Inflammatory macrophage treated with lipopolysaccharide for 1 hour (primary cell): ENCODE measurements around the gene CAMKK1.
A peak's percentile ranks its signal among the peaks of the same experiment; 100 is the strongest.
"Not testable (repeated sequence)": the region's sequence is repeated elsewhere in the genome, so short reads cannot be mapped to it uniquely, and the experiment has no call there.

ENCODE experiments used
- DNase-seq, 2 donors: peaks; one replicate each; pipeline ENCODE4 v3.0.0-alpha.2; 2020 to 2022

The CAMKK1 gene

DNA sequence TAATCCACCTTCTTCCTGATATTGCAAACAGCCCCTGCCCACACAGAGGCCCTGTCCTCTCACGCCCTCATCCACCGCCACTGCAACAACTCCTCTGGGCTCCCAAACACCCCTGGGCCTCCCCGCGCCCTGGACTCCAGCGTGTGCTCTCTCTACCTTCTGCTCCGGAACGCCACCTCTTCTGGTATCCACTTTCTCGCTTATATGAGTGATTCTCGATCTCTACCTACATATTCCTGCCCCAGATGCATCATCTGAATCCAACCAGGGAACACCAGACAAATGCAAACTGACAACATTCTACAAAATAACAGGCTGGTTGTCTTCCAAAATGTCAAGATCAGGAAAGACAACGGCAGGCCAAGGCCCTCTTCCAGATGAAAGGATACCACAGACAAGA is 19.0 kb downstream of the CAMKK1 start:
- DNase-seq: no peak

GRCh38 chr17:3870871-3871306 is 22.0 kb downstream of the CAMKK1 start:
- DNase-seq: no peak

- no peak for DNase-seq
These were observed 25.2 kb downstream of the CAMKK1 start for GRCh38 chr17:3867606-3868005.

- no peak for DNase-seq
These were observed 25.7 kb downstream of the CAMKK1 start for GRCh38 chr17:3867106-3867505.

- no peak for DNase-seq
These were observed 26.6 kb downstream of the CAMKK1 start for GRCh38 chr17:3866276-3866675.

DNA sequence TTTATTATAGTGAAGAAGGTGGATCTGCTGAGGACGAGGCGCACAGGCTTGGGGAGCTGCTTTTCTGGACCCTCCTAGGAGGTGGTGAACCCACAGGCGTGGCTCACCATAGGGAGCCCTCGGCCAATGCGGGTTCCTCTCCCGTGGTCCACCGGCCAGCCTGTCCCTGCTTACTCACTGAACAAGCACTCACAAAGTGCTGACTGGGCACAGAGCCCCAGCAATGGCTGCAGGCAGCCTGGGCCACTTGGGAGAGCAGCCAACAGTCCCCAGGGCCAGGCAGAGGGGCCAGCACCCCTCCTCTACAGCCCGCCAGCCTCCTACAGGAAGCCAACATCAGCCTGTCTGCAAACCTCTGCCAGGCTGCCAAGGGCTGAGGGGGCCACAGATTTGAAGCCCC is 27.7 kb downstream of the CAMKK1 start:
- DNase-seq: no peak

GRCh38 chr17:3864534-3864933 is 28.3 kb downstream of the CAMKK1 start:
- DNase-seq: no peak

GRCh38 chr17:3861761-3862681 is 30.8 kb downstream of the CAMKK1 start:
- no peak for DNase-seq

- no peak for DNase-seq
These were observed 31.7 kb downstream of the CAMKK1 start for GRCh38 chr17:3860939-3861700.

DNA sequence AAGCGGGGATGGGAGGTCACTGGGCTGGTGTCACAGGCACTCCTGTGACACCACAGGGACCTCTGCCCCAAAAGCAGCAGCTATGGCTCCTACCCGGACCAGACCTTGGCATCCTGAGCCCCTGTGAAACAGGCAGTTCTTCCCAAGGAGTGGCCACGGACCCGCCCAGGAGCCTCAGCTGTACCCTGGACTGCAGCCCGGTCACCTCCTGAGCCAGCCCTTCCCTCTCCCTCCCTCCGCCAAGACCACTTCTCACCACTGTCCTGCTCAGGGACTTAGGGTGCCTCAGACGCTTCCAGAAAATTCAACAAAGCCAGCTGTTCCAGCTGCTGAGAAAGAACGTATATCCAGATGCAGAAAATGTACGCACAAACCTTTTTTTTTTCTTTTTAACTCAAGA is 32.9 kb downstream of the CAMKK1 start:
- DNase-seq: no peak

DNA sequence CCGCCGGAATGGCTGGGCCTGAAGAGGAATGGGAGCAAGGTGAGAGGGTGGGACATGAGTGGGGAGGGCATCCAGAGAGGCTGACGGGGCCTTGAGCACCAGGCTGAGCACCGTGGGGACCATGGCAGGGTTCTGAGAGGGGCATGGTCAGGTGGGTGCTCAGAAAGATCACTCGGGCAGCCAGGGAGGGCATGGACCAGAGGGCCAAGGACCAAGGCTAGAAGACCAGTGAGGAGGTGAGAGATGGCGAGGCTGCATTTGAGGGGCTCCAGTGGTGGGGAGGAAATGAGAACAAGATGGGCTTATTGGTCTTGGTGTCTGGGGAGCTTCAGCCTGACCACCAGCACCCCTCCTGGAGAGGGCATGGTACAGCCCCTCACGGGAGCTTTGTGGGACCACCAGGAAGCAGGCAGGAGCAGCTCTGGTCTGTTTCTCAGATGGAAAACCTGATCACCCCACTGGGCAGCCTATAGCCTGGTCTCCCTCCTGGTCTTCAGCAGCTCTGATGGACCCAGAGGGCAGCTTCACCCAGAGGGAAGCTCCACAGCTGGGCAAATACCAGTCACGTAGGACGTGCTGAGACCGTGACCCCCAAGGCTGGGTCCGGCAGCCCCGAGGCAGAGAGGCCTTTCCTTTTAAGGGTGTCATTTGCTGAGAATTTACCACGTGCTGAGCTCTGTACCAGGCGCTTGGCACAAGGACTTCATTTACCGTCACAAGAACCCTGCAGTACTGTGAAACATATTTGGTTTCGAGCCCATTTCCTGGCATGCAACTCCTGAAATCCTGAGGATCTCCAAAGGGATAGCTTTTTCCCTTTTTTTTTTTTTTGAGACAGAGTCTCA is 35.4 kb downstream of the CAMKK1 start:
- DNase-seq: no peak

DNA sequence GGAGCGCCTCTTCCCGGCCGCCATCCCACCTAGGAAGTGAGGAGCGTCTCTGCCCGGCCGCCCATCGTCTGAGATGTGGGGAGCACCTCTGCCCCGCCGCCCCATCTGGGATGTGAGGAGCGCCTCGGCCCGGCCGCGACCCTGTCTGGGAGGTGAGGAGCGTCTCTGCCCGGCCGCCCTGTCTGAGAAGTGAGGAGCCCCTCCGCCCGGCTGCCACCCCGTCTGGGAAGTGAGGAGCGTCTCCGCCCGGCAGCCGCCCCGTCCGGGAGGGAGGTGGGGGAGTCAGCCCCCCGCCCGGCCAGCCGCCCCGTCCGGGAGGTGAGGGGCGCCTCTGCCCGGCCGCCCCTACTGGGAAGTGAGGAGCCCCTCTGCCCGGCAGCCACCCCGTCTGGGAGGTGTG is 38.6 kb downstream of the CAMKK1 start:
- not testable (repeated sequence) for DNase-seq

- peak; percentile 58 to 70 for DNase-seq
These were observed 40.3 kb downstream of the CAMKK1 start for GRCh38 chr17:3852561-3852960.

DNA sequence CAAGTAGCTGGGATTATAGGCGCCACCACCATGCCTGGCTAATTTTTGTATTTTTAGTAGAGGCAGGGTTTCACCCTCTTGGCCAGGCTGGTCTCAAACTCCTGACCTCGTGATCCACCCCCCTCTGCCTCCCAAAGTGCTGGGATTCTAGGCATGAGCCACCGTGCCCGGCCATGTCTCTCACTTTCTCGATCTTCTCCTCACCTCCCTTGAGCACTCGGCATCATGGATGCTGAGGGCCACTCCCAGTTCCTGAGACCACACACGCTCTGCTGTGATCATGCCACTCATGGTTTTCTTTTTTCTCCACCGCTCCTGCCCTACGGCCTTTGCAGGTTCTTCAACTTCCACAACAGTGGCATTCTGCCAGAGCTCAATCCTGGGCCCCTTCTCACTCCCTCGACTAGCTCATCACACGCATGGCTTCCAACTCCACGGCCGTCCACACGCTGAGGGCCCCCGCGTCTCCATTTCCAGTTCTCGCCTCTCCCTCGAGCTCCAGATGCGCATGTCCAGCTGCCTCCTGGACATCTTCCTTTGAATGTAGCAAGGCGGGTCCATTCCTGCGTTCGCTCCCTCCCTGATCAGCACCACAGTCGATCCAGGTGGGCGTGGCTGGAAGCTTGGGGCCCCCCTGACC is 41.3 kb downstream of the CAMKK1 start:
- DNase-seq: no peak

DNA sequence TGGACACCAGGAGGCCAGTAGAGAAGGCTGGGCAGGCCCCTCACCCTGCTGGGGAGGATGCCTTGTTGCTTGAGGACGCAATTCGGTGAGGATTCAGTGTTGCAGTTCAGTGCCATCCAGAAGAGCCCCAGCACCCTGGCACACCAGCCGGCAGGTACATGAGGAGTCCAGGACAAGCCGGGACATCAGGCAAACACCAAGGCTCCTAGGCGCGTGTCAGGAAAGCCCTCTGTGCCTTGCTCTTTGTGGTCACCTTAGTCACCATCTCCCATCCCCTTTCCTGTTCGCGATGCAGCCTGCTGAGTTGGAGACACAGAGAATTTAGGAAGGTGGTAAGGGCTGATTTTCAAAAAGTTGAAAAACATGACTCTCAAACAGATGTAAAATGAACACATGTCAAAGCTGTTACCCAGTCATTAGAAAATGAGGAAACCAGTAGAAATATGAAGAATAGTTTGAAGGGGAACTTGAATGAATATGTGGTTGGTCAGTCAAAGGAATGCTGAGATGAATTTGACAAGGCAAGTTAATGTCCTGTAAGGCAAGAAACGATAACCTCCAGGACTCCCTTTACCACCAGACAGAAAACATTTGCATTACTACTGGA is 44.5 kb downstream of the CAMKK1 start:
- DNase-seq: peak; percentile 21 to 31

DNA sequence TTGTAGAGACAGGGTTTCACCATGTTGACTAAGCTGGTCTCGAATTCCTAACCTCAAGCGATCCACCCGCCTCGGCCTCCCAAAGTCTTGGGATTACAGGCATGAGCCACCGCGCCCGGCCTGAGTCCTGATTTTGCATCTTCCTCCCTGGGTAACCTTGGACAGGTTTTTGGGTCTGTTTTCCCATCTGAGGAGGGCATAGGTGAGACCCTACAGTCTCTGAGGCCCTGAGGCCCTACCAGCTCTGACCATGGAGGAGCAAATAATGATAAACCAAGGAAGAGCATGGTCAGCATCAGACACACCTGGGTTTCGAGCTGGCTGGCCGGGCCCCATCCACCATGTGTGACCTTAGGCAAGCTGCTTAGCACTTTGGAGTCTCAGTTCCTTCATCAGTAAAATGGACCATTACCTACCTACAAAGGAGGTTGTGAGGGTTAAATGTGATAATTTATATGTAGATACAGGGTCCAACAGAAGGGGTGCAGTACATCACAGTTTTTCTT is 45.6 kb downstream of the CAMKK1 start:
- no peak for DNase-seq

DNA sequence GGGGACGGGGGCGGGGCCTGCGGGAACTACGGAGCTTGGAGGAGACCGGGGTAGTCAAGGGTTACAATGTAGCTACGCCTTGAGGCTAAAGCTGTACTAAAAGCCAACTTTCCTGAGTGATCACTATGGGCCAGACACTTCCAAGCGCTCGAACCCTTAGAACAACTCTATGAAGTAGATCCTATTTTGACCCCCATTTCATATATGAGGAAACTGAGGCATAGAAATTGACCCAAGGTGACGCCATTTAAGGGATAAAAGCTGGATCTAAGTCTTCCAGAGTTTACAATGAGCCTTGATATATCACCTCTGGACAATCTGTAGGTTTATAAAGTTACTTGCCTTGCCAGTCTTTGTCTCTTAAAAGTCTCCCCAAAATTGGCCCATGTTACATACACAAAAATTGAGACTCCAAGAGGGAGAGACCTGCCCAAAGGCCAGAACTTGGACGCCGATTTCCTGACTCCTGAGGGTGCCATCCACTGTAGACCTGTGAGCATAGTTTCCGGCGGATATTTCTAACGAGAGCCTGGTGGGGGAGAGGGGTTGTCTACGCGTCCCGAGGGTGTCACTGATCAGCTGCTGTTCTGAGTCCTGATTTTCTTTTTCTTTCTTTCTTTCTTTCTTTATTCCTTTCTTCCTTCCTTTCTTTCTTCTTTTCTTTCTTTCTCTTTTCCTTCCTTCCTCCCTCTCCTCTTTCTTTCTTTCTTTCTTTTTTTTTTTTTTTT is 46.3 kb downstream of the CAMKK1 start:
- DNase-seq: no peak

DNA sequence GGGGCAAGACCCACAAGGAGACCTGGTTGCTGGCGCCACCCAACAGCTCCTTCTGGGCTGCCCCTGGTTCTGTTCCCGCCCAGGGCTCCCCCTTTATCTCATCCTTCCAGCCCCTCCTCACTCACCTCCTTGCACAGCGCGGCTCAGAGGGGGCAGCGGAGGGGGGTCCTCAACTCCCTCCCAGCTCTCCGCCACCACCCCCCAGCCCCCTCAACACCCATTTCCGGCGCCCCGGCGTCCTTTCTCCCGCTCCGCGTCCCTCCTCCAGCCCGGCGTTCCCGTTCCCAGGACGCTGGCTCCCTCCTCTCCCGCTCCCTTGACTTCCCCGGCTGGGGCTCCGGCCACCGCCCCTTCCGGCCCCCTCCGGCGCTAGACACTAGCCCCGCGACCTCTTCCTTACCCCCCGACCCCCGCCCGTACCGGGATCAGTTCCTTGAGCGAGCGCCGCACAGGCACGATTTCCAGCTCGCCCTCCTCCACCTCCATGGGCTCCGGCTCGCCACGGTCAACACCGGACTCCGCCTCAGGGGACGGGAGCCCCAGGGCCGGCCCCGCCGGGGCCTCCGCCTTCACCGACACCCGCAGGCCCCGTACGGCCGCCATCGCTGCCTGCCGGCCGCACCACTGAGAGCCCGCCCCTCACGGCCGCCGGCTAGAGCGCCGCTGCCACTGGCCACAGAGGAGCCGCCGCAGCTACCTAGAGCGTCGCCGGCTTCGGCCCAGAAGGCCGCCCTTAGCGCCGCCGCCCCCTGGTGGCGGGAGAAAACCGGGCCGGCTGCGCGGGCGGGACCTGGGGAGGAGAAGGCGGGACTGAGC is 47.0 kb downstream of the CAMKK1 start, which contains the start of gene NCBP3:
Gene NCBP3 (minus strand): TSS at position 626 of the 816 bp plus-strand sequence. CDS start 23 bp downstream, at position 603.
- peak; percentile 90 to 99 for DNase-seq

DNA sequence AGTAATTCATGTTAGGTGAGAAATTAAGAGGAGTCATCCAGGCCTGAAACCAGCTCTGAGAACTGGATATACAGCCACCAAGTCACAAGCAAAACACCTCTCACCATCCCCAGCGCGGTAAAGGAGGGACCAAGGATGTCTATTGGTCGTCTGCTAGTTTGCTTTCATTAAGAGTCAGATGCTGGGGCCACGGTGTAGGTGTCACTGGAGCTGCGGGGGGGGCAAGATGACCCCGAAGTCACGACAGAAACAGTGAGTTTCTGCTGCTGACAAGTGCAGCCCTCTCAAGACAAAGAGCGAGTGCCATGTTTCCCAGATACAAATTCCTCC is 47.6 kb downstream of the CAMKK1 start:
- no peak for DNase-seq

DNA sequence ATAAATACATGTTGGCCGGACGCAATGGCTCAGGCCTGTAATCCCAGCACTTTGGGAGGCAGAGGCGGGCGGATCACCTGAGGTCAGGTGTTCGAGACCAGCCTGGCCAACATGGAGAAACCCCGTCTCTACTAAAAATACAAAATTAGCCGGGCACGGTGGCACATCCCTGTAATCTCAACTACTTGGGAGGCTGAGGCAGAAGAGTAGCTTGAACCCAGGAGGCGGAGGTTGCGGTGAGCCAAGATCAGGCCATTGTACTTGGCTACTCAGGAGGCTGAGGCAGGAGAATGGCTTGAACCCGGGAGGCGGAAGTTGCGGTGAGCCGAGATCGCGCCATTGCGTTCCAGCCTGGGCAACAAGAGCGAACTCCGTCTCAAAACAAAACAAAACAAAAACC is 48.3 kb downstream of the CAMKK1 start:
- not testable (repeated sequence) for DNase-seq
